Mesenchymal stem cell (in vitro differentiated cells and primary cell): Measurements from ENCODE around the gene NDUFA7.
"Not testable (repeated sequence)": the region's sequence is repeated elsewhere in the genome, so short reads cannot be mapped to it uniquely, and the experiment has no call there.

Source experiments
- DNase-seq: peaks from one replicate; pipeline ENCODE4 v3.0.0-alpha.2; 2013
- H2AFZ ChIP-seq: one replicate; pipeline ENCODE4 v1.6.1; 2013; ENCODE audit warnings: low read depth, mild to moderate bottlenecking, control low read depth, inconsistent platforms, low read length, moderate library complexity
- H2AK5ac ChIP-seq: 2 replicates; pipeline ENCODE4 v1.6.1; 2013; ENCODE audit warnings: low read length, moderate library complexity, mild to moderate bottlenecking, inconsistent platforms; ENCODE audit not compliant: severe bottlenecking
- H2BK120ac ChIP-seq: one replicate; pipeline ENCODE4 v1.6.1; 2013; ENCODE audit warnings: low read depth, mild to moderate bottlenecking, inconsistent platforms, low read length, moderate library complexity
- H2BK12ac ChIP-seq, 2 experiments: one replicate each; pipeline ENCODE4 v1.6.1; 2013; ENCODE audit warnings: inconsistent platforms in 2 of 2, low read length in 2 of 2, mild to moderate bottlenecking in 2 of 2, moderate library complexity in 2 of 2, control low read depth in 1 of 2
- H2BK15ac ChIP-seq: one replicate; pipeline ENCODE4 v1.6.1; 2013; ENCODE audit warnings: mild to moderate bottlenecking, low read depth, inconsistent platforms; ENCODE audit not compliant: poor library complexity, severe bottlenecking
- H2BK5ac ChIP-seq: 2 replicates; pipeline ENCODE4 v1.6.1; 2013; ENCODE audit warnings: low read depth, mild to moderate bottlenecking, low read length, control low read depth, inconsistent platforms; ENCODE audit not compliant: poor library complexity, severe bottlenecking
- H3K14ac ChIP-seq, 2 experiments: one replicate each; pipeline ENCODE4 v1.6.1; 2013; ENCODE audit warnings: inconsistent platforms in 2 of 2, low read length in 2 of 2, control low read depth in 1 of 2, mild to moderate bottlenecking in 1 of 2, moderate library complexity in 1 of 2
- H3K18ac ChIP-seq, 2 experiments: one replicate each; pipeline ENCODE4 v1.6.1; 2013; ENCODE audit warnings: inconsistent platforms in 2 of 2, low read length in 2 of 2, control low read depth in 1 of 2, low read depth in 1 of 2, mild to moderate bottlenecking in 1 of 2
- H3K23ac ChIP-seq, 2 experiments: one replicate each; pipeline ENCODE4 v1.6.1; 2013; ENCODE audit warnings: inconsistent platforms in 2 of 2, low read length in 2 of 2, mild to moderate bottlenecking in 2 of 2, moderate library complexity in 2 of 2, control low read depth in 1 of 2
- H3K27ac ChIP-seq: 2 replicates; pipeline ENCODE4 v1.5.1; 2013; ENCODE audit warnings: mild to moderate bottlenecking, moderate library complexity, low read length, control low read depth, inconsistent platforms; ENCODE audit not compliant: poor library complexity, severe bottlenecking
- H3K27me3 ChIP-seq, 2 experiments: 2 replicates each; pipeline versions ENCODE4 v1.6.1 to v1.7.0; 2013; ENCODE audit warnings: low read length in 2 of 2, mild to moderate bottlenecking in 2 of 2, moderate library complexity in 2 of 2, control low read depth in 1 of 2, inconsistent platforms in 1 of 2; ENCODE audit not compliant: control insufficient read depth in 1 of 2, insufficient read depth in 1 of 2
- H3K36me3 ChIP-seq, 2 experiments: 2 replicates each; pipeline versions ENCODE4 v1.6.1 to v1.7.0; 2013; ENCODE audit warnings: low read length in 2 of 2, control low read depth in 1 of 2, inconsistent platforms in 1 of 2, low read depth in 1 of 2, mild to moderate bottlenecking in 1 of 2; ENCODE audit not compliant: insufficient read depth in 2 of 2, control insufficient read depth in 1 of 2
- H3K4ac ChIP-seq, 2 experiments: one replicate each; pipeline ENCODE4 v1.6.1; 2013; ENCODE audit warnings: inconsistent platforms in 2 of 2, low read length in 2 of 2, mild to moderate bottlenecking in 2 of 2, moderate library complexity in 2 of 2, control low read depth in 1 of 2, low read depth in 1 of 2
- H3K4me1 ChIP-seq: 2 replicates; pipeline ENCODE4 v1.6.1; 2013; ENCODE audit warnings: low read depth, low read length, control low read depth; ENCODE audit not compliant: control insufficient read depth, insufficient read depth
- H3K4me2 ChIP-seq: 2 replicates; pipeline ENCODE4 v1.6.1; 2013; ENCODE audit warnings: low read length, mild to moderate bottlenecking, inconsistent platforms; ENCODE audit not compliant: poor library complexity, severe bottlenecking
- H3K4me3 ChIP-seq, 2 experiments: 2 replicates each; pipeline versions ENCODE4 v1.5.1 to v1.7.0; 2013; ENCODE audit warnings: low read length in 2 of 2, mild to moderate bottlenecking in 2 of 2, control low read depth in 1 of 2, low read depth in 1 of 2; ENCODE audit not compliant: insufficient read depth in 1 of 2
- H3K79me1 ChIP-seq: replicated peaks from 2 replicates; pipeline ENCODE4 v1.6.1; 2013; ENCODE audit warnings: mild to moderate bottlenecking, control low read depth, low read length, inconsistent platforms; ENCODE audit not compliant: poor library complexity, severe bottlenecking
- H3K9ac ChIP-seq: 2 replicates; pipeline ENCODE4 v1.7.0; 2013; ENCODE audit warnings: mild to moderate bottlenecking, low read length, moderate library complexity
- H3K9me3 ChIP-seq: 2 replicates; pipeline ENCODE4 v1.7.0; 2013; ENCODE audit warnings: mild to moderate bottlenecking, low read length; ENCODE audit not compliant: control insufficient read depth
- H4K8ac ChIP-seq: one replicate; pipeline ENCODE4 v1.6.1; 2013; ENCODE audit warnings: inconsistent platforms, mild to moderate bottlenecking, low read length, moderate library complexity
- H4K91ac ChIP-seq: one replicate; pipeline ENCODE4 v1.6.1; 2013; ENCODE audit warnings: mild to moderate bottlenecking, low read length, inconsistent platforms
- WGBS: methylation state at CpG from one replicate; pipeline ENCODE4 v1.1.7; 2013; ENCODE audit warnings: mixed read lengths; 5-methylcytosine and 5-hydroxymethylcytosine counted together

The NDUFA7 gene

GRCh38 chr19:8316351-8317125 lies 4.6 kb downstream of the NDUFA7 start:
- no peaks in the 10 kb centered on the region for H3K9me3 ChIP-seq
- H3K4ac ChIP-seq: no peak overlapping the region
- no peak overlapping the region for H3K14ac ChIP-seq
- H3K9ac ChIP-seq: no peak overlapping the region
- peaks cover 18% of the 10 kb centered on the region for H3K79me1 ChIP-seq
- no peak overlapping the region for H3K4me2 ChIP-seq
- H3K4me3 ChIP-seq: no peak overlapping the region
- no peaks in the 10 kb centered on the region for H3K27me3 ChIP-seq
- no peak overlapping the region for H3K27ac ChIP-seq
- no peak overlapping the region for H4K91ac ChIP-seq
- no peak overlapping the region for H2BK5ac ChIP-seq
- H2AFZ ChIP-seq: no peak overlapping the region
- no peak overlapping the region for H2BK15ac ChIP-seq
- 84% methylated on average over 14 of the region's 14 CpGs for WGBS
- H3K23ac ChIP-seq: no peak overlapping the region
- DNase-seq: no peak
- H2AK5ac ChIP-seq: no peak overlapping the region
- H4K8ac ChIP-seq: no peak overlapping the region
- H3K18ac ChIP-seq: no peak overlapping the region
- peaks cover 45 to 50% of the 10 kb centered on the region in 2 experiments for H3K36me3 ChIP-seq
- no peak overlapping the region for H2BK120ac ChIP-seq
- H3K4me1 ChIP-seq: peaks cover 8% of the 10 kb centered on the region
- no peak overlapping the region for H2BK12ac ChIP-seq

- H3K27ac ChIP-seq, H3K9me3 ChIP-seq, H2BK15ac ChIP-seq, H3K18ac ChIP-seq, H4K91ac ChIP-seq, H3K23ac ChIP-seq, H3K4ac ChIP-seq, H3K27me3 ChIP-seq, H2AK5ac ChIP-seq, H3K4me1 ChIP-seq, H2BK120ac ChIP-seq, H3K14ac ChIP-seq, H3K4me2 ChIP-seq, H2BK12ac ChIP-seq, H3K9ac ChIP-seq, H4K8ac ChIP-seq, H3K4me3 ChIP-seq, H2AFZ ChIP-seq, H2BK5ac ChIP-seq, DNase-seq: not testable (repeated sequence)
- Histone ChIP-seq H3K79me1 (peaks cover 19% of the 10 kb centered on the region), H3K36me3 (peaks cover 58 to 63% of the 10 kb centered on the region in 2 experiments)
- WGBS: 94% methylated on average over 9 of the region's 11 CpGs
Observed at GRCh38 chr19:8314981-8315640, 6.1 kb downstream of the NDUFA7 start.

GRCh38 chr19:8311461-8312260 lies 9.5 kb downstream of the NDUFA7 start:
- Histone ChIP-seq H3K4ac (no peak overlapping the region), H3K14ac (no peak overlapping the region), H3K4me1 (peaks cover 17% of the 10 kb centered on the region), H4K8ac (no peak overlapping the region), H3K4me3 (no peak overlapping the region), H2BK120ac (no peak overlapping the region), H3K9ac (no peak overlapping the region), H3K23ac (no peak overlapping the region), H2BK12ac (no peak overlapping the region), H2BK15ac (no peak overlapping the region), H3K36me3 (peaks cover 65 to 67% of the 10 kb centered on the region in 2 experiments), H2AK5ac (no peak overlapping the region), H2BK5ac (no peak overlapping the region), H2AFZ (no peak overlapping the region), H3K79me1 (peaks cover 16% of the 10 kb centered on the region), H4K91ac (no peak overlapping the region), H3K9me3 (no peaks in the 10 kb centered on the region), H3K27ac (no peak overlapping the region), H3K27me3 (no peaks in the 10 kb centered on the region), H3K4me2 (no peak overlapping the region), H3K18ac (no peak overlapping the region)
- DNase-seq: no peak
- 93% methylated on average over 15 of the region's 16 CpGs for WGBS
